ENCODE measurements around the gene CREG1. TPM values are rescaled to one million over a fixed set of nuclear protein-coding genes. Genes with fewer than 3 reads are reported as not detected.

The CREG1 gene
- total RNA-seq, 1 experiment from 2014 or later, result 63.9 TPM

DNA sequence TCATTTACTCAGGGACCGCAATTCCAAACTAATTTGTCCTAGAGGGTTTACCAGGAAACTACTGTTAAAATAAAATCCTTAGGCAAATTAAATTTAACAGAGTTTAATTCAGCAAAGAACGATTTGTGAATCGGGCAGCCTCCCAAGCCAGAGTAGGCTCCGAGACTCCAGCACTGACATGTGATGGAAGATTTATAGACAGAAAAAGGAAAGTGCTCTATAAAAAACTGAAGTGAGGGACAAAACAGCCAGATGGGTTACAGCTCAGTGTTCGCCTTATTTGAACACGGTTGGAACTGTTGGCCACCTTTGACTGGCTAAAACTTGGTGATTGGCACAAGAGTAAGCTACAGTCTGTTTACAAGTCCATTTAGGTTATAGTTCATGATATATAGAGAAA, 41.3 kb upstream of the CREG1 start:
- intact Hi-C loops (cut with micrococcal nuclease), result no loop called here
- no peak overlapping the region for H3K4me2 ChIP-seq (ENCODE audit: low read length)
- BruUV-seq (replicated peaks), result no TSS peak
- H3K9me2 ChIP-seq (replicated peaks; ENCODE audit: low read length), result no peaks in the 10 kb centered on the region
- H3K4me1 ChIP-seq (ENCODE audit: insufficient read depth, low read length), result no peaks in the 10 kb centered on the region
- ChIA-PET POLR2A (ENCODE audit: unreplicated experiment) (no interaction called here), CTCF (interaction anchor here (0.5 kb wide), 1 partner anchor 122 kb away, joined by 3 read pairs; no protein-coding TSS in a partner anchor)
- TF ChIP-seq EZH2 (IDR thresholded peaks at IDR 0.05; ENCODE audit: low read length, unreplicated experiment), result no peak
- H4K20me1 ChIP-seq (ENCODE audit: low read length), result no peaks in the 10 kb centered on the region
- H3K4me3 ChIP-seq (ENCODE audit: low read length), result no peak overlapping the region
- no peak overlapping the region for H3K9ac ChIP-seq (ENCODE audit: low read length)
- ATAC-seq (no peak), DNase-seq (no peak)
- H3K27ac ChIP-seq (ENCODE audit: low read length), result no peak overlapping the region
- H3K9me3 ChIP-seq (ENCODE audit: low read length), result no peaks in the 10 kb centered on the region
- no peaks in the 10 kb centered on the region for H3F3A ChIP-seq (ENCODE audit: low read length, unreplicated experiment)
- H3K79me2 ChIP-seq (ENCODE audit: low read length), result no peaks in the 10 kb centered on the region
- no peak overlapping the region for H2AFZ ChIP-seq (ENCODE audit: low read length)
- H3K27me3 ChIP-seq (ENCODE audit: low read length), result peaks cover 30% of the 10 kb centered on the region
- no peaks in the 10 kb centered on the region for H3K36me3 ChIP-seq (ENCODE audit: low read depth, low read length)

DNA sequence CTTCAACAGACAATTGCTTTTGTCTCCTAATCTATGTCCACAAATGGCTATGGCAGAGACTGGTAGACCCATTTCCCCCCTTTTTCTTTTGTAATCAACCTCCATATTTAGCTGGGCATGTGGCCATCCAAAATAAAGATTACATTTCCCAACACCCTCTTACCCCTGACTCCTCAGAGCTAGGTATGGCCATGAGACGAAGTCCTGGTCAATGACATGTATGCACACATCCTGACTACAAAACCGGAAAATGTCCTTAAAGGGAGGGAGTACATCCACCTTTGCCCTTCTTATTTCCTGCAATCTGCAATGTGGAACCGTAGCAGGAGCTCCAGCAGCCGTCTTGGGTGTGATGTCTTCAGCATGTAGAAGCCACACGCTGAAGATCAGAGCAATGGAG, 40.3 kb upstream of the CREG1 start:
- TF ChIP-seq EZH2phosphoT487 (IDR thresholded peaks at IDR 0.05; ENCODE audit: borderline replicate concordance, low read length) (no peak), EZH2 (IDR thresholded peaks at IDR 0.05; ENCODE audit: low read length, unreplicated experiment) (no peak)
- TF ChIP-seq, protein P1, sequence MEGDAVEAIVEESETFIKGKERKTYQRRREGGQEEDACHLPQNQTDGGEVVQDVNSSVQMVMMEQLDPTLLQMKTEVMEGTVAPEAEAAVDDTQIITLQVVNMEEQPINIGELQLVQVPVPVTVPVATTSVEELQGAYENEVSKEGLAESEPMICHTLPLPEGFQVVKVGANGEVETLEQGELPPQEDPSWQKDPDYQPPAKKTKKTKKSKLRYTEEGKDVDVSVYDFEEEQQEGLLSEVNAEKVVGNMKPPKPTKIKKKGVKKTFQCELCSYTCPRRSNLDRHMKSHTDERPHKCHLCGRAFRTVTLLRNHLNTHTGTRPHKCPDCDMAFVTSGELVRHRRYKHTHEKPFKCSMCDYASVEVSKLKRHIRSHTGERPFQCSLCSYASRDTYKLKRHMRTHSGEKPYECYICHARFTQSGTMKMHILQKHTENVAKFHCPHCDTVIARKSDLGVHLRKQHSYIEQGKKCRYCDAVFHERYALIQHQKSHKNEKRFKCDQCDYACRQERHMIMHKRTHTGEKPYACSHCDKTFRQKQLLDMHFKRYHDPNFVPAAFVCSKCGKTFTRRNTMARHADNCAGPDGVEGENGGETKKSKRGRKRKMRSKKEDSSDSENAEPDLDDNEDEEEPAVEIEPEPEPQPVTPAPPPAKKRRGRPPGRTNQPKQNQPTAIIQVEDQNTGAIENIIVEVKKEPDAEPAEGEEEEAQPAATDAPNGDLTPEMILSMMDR (conservative IDR thresholded peaks at IDR 0.05; ENCODE audit: low read depth, low read length), result no peak
- ChIA-PET POLR2A (ENCODE audit: unreplicated experiment) (no interaction called here), CTCF (no interaction called here)
- Histone ChIP-seq H3K4me1 (ENCODE audit: insufficient read depth, low read length) (no peaks in the 10 kb centered on the region), H3K9ac (ENCODE audit: low read length) (no peak overlapping the region), H3K9me3 (ENCODE audit: low read length) (no peaks in the 10 kb centered on the region), H3K4me3 (ENCODE audit: low read length) (no peak overlapping the region), H3K4me2 (ENCODE audit: low read length) (no peak overlapping the region), H2AFZ (ENCODE audit: low read length) (no peak overlapping the region), H3K36me3 (ENCODE audit: low read depth, low read length) (no peaks in the 10 kb centered on the region), H3F3A (ENCODE audit: low read length, unreplicated experiment) (no peaks in the 10 kb centered on the region), H3K27me3 (ENCODE audit: low read length) (peaks cover 30% of the 10 kb centered on the region), H3K9me2 (replicated peaks; ENCODE audit: low read length) (no peaks in the 10 kb centered on the region), H3K27ac (ENCODE audit: low read length) (no peak overlapping the region), H4K20me1 (ENCODE audit: low read length) (no peaks in the 10 kb centered on the region), H3K79me2 (ENCODE audit: low read length) (no peaks in the 10 kb centered on the region)
- BruUV-seq (replicated peaks), result no TSS peak
- intact Hi-C loops (cut with micrococcal nuclease), result no loop called here
- DNase-seq (no peak), ATAC-seq (no peak)

DNA sequence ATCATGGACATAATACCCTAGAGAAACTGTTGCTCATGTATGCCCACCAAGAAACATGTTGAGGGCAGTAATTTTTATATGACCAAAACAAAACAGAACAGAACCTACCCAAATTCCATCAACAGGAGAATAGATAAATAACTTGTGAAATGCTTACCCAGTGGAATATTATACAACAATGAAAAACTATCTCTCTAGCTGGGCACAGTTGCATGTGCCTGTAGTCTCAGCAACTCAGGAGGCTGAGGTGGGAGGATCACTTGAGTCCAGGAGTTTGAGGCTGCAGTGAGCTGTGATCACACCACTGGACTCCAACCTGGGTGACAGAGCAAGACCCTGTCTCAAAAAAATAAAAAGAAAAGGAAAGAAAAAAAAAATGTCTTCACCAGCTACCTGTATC, 38.9 kb upstream of the CREG1 start:
- Histone ChIP-seq H3K4me3 (ENCODE audit: low read length) (no peak overlapping the region), H3K9ac (ENCODE audit: low read length) (no peak overlapping the region), H3F3A (ENCODE audit: low read length, unreplicated experiment) (no peaks in the 10 kb centered on the region), H2AFZ (ENCODE audit: low read length) (no peak overlapping the region), H3K9me3 (ENCODE audit: low read length) (no peaks in the 10 kb centered on the region), H3K27me3 (ENCODE audit: low read length) (peaks cover 31% of the 10 kb centered on the region), H3K9me2 (replicated peaks; ENCODE audit: low read length) (no peaks in the 10 kb centered on the region), H3K4me1 (ENCODE audit: insufficient read depth, low read length) (no peaks in the 10 kb centered on the region), H3K36me3 (ENCODE audit: low read depth, low read length) (no peaks in the 10 kb centered on the region), H3K27ac (ENCODE audit: low read length) (no peak overlapping the region), H3K79me2 (ENCODE audit: low read length) (no peaks in the 10 kb centered on the region), H3K4me2 (ENCODE audit: low read length) (no peak overlapping the region), H4K20me1 (ENCODE audit: low read length) (no peaks in the 10 kb centered on the region)
- TF ChIP-seq EZH2phosphoT487 (IDR thresholded peaks at IDR 0.05; ENCODE audit: borderline replicate concordance, low read length), result no peak
- TF ChIP-seq EZH2 (IDR thresholded peaks at IDR 0.05; ENCODE audit: low read length, unreplicated experiment), result no peak
- TF ChIP-seq, protein P1 (conservative IDR thresholded peaks at IDR 0.05; ENCODE audit: low read depth, low read length), result no peak
- DNase-seq, result no peak
- ChIA-PET POLR2A (ENCODE audit: unreplicated experiment) (no interaction called here), CTCF (no interaction called here)
- ATAC-seq, result no peak
- BruUV-seq (replicated peaks), result no TSS peak
- intact Hi-C loops (cut with micrococcal nuclease), result no loop called here

All from PC-3 (cell line).